K562 (cell line): ENCODE results near the gene TP53RK. TPM values are rescaled to one million over a fixed set of nuclear protein-coding genes. Genes with fewer than 3 reads are reported as not detected.

Experiments used
- CBFB ChIP-seq: sonication (generic); formaldehyde crosslinking; IDR thresholded peaks from 2 replicates; pipeline ENCODE4 v1.4.0; 2020; ENCODE audit warnings: mild to moderate bottlenecking, missing genetic modification reagents
- CC2D1A ChIP-seq: fragments of 450-650 bp; IDR thresholded peaks from 2 replicates; pipeline ENCODE4 v1.6.1; 2017; ENCODE audit warnings: mild to moderate bottlenecking
- CREB3 ChIP-seq: fragments of 450-650 bp; conservative IDR thresholded peaks from 2 replicates; pipeline ENCODE4 v1.6.1; 2016; ENCODE audit warnings: missing genetic modification characterization, low read depth, mild to moderate bottlenecking, missing compliant biosample characterization, moderate library complexity
- DNMT1 ChIP-seq: fragments of 450-650 bp; IDR thresholded peaks from 2 replicates; pipeline ENCODE4 v1.6.1; 2016; ENCODE audit warnings: antibody characterized with exemption, mild to moderate bottlenecking
- E4F1 ChIP-seq: fragments of 250-450 bp; sonication (Bioruptor Pico); IDR thresholded peaks from 2 replicates; pipeline ENCODE4 v1.5.0; 2021; ENCODE audit warnings: mild to moderate bottlenecking, borderline replicate concordance
- KDM1A ChIP-seq, 2 experiments: fragments of 450-650 bp; IDR thresholded peaks; 2 replicates each; pipeline ENCODE4 v1.6.1; 2016; ENCODE audit warnings: mild to moderate bottlenecking in 2 of 2
- NFIC ChIP-seq: fragments of 450-650 bp; IDR thresholded peaks from 2 replicates; pipeline ENCODE4 v1.6.1; 2017; ENCODE audit warnings: mild to moderate bottlenecking, inconsistent platforms
- NR2F6 ChIP-seq: fragments of 450-650 bp; formaldehyde crosslinking; IDR thresholded peaks from 2 replicates; pipeline ENCODE4 v1.4.0; 2020; ENCODE audit warnings: mild to moderate bottlenecking
- PBX2 ChIP-seq, 2 experiments: IDR thresholded peaks in 1 of 2; conservative IDR thresholded peaks in 1 of 2; 2 replicates each; pipeline ENCODE4 v1.6.1; 2016; ENCODE audit warnings: low read depth in 2 of 2, mild to moderate bottlenecking in 1 of 2, missing compliant biosample characterization in 1 of 2, missing genetic modification characterization in 1 of 2, moderate library complexity in 1 of 2
- TEAD1 ChIP-seq, 2 experiments: fragments of 450-650 bp in 1 of 2; sonication (generic) in 1 of 2; formaldehyde crosslinking; IDR thresholded peaks; 2 replicates each; pipeline versions ENCODE4 v1.4.0 to v1.8.0; 2020 to 2022; ENCODE audit warnings: mild to moderate bottlenecking in 2 of 2, missing genetic modification reagents in 1 of 2
- TFE3 ChIP-seq: fragments of 450-650 bp; formaldehyde crosslinking; IDR thresholded peaks from 2 replicates; pipeline ENCODE4 v1.4.0; 2020; ENCODE audit warnings: mild to moderate bottlenecking, mixed read lengths
- TRIM25 ChIP-seq: fragments of 450-650 bp; IDR thresholded peaks from 2 replicates; pipeline ENCODE4 v1.7.0; 2016; ENCODE audit warnings: borderline replicate concordance
- XRCC5 ChIP-seq: fragments of 200-400 bp; formaldehyde crosslinking; IDR thresholded peaks from 2 replicates; pipeline ENCODE4 v1.6.1; 2017; ENCODE audit warnings: low read depth, mild to moderate bottlenecking, low read length
- ZFP1 ChIP-seq: fragments of 450-650 bp; formaldehyde crosslinking; IDR thresholded peaks from 2 replicates; pipeline ENCODE4 v1.4.0; 2020; ENCODE audit warnings: mild to moderate bottlenecking, mixed read lengths
- polyA plus RNA-seq, 8 experiments: library from polyadenylated mRNA; depleted of rRNA in 4 of 8; stranded (reverse) in 5 of 8; unstranded in 3 of 8; fragments of >200 nt; fragmentation: Nextera tagmentation in 2 of 8; fragmentation: Illumina TruSeq in 1 of 8; extraction: Ambion mirVana in 2 of 8; extraction: Trizol in 1 of 8; gene quantifications; 2 replicates each; pipeline versions ENCODE4 v1.2.1 to v1.2.3, GENCODE V29; 2011 to 2014; ENCODE audit warnings: inconsistent platforms in 1 of 8, missing spikeins in 1 of 8
- total RNA-seq, 7 experiments: library from RNA; depleted of rRNA in 6 of 7; stranded (reverse); fragments of >200 nt in 6 of 7; fragmentation: Illumina TruSeq in 2 of 7; extraction: Trizol in 2 of 7; gene quantifications; 2 replicates each; pipeline versions ENCODE4 v1.2.1 to v1.2.3, GENCODE V29; 2011 to 2021; ENCODE audit warnings: low replicate concordance in 1 of 7
- TF ChIP-seq, protein P1 (sequence below): fragments of 250-450 bp; sonication (Bioruptor Pico); IDR thresholded peaks from 2 replicates; pipeline ENCODE4 v1.8.0; 2022; ENCODE audit warnings: inconsistent platforms

TP53RK gene
- total and polyA plus RNA-seq, 9 of the 15 experiments (the other 6 are each of a cell fraction or from before 2014, with no cell fraction given) = 2.9 to 43.5 (median 17.2) TPM

GRCh38 chr20:46699651-46700359, 10.6 kb upstream of the TP53RK start (continued):
- TF ChIP-seq PBX2 (CRISPR knock-in tag; IDR thresholded peaks at IDR 0.05; ENCODE audit: low read depth) (no peak), PBX2 (tag; conservative IDR thresholded peaks at IDR 0.05; ENCODE audit: low read depth) (no peak), TRIM25 (no peak), E4F1 (CRISPR knock-in tag) (no peak), TEAD1 (CRISPR knock-in tag; IDR thresholded peaks at IDR 0.05) (0 out of 4 replicates have a peak, but pooled peaks of 1 of the 2 experiments have one; percentile 37), DNMT1 (no peak), KDM1A (IDR thresholded peaks at IDR 0.05) (peak; percentile 49 to 70; a peak in 3 of 4 replicates), CC2D1A (0 out of 2 replicates have a peak, but pooled peaks have one; percentile 21), NFIC (no peak), CBFB (CRISPR knock-in tag) (no peak), XRCC5 (no peak), CREB3 (tag) (no peak), TFE3 (CRISPR knock-in tag) (no peak), ZFP1 (CRISPR knock-in tag) (no peak), NR2F6 (no peak)
- TF ChIP-seq, protein P1, sequence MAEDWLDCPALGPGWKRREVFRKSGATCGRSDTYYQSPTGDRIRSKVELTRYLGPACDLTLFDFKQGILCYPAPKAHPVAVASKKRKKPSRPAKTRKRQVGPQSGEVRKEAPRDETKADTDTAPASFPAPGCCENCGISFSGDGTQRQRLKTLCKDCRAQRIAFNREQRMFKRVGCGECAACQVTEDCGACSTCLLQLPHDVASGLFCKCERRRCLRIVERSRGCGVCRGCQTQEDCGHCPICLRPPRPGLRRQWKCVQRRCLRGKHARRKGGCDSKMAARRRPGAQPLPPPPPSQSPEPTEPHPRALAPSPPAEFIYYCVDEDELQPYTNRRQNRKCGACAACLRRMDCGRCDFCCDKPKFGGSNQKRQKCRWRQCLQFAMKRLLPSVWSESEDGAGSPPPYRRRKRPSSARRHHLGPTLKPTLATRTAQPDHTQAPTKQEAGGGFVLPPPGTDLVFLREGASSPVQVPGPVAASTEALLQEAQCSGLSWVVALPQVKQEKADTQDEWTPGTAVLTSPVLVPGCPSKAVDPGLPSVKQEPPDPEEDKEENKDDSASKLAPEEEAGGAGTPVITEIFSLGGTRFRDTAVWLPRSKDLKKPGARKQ (CRISPR knock-in tag) = no peak
